MM.1S (cell line): ENCODE measurements around the gene VAV2.

ENCODE experiments used
- DNase-seq: peaks from one replicate; pipeline ENCODE4 v3.0.0-alpha.2; 2015
- H2AFZ ChIP-seq: fragments of 300-600 bp; sonication (generic); 2 replicates; pipeline ENCODE4 v1.6.0; 2016; ENCODE audit warnings: antibody characterized with exemption, low read length
- H3F3A ChIP-seq: fragments of 300-600 bp; sonication (generic); 2 replicates; pipeline ENCODE4 v1.6.1; 2016; ENCODE audit warnings: mild to moderate bottlenecking, antibody characterized with exemption, low read length, moderate library complexity, mixed read lengths; ENCODE audit not compliant: insufficient read depth
- H3K27ac ChIP-seq: fragments of 300-600 bp; sonication (generic); 2 replicates; pipeline ENCODE4 v1.5.1; 2016; ENCODE audit warnings: mild to moderate bottlenecking, low read length
- H3K27me3 ChIP-seq: fragments of 300-600 bp; sonication (generic); replicated peaks from 2 replicates; pipeline ENCODE4 v1.6.0; 2016; ENCODE audit warnings: low read length; ENCODE audit not compliant: insufficient read depth
- H3K36me3 ChIP-seq: fragments of 300-600 bp; sonication (generic); replicated peaks from 2 replicates; pipeline ENCODE4 v1.6.1; 2016; ENCODE audit warnings: mild to moderate bottlenecking, low read length, mixed read lengths; ENCODE audit not compliant: insufficient read depth
- H3K4me1 ChIP-seq: fragments of 300-600 bp; sonication (generic); 2 replicates; pipeline ENCODE4 v1.6.1; 2016; ENCODE audit warnings: low read length, mixed read lengths
- H3K4me2 ChIP-seq: fragments of 300-600 bp; sonication (generic); 2 replicates; pipeline ENCODE4 v1.6.0; 2016; ENCODE audit warnings: low read depth, low read length
- H3K4me3 ChIP-seq: fragments of 300-600 bp; sonication (generic); 2 replicates; pipeline ENCODE4 v1.5.1; 2016; ENCODE audit warnings: low read length, mixed read lengths
- H3K79me2 ChIP-seq: fragments of 300-600 bp; sonication (generic); 2 replicates; pipeline ENCODE4 v1.6.1; 2016; ENCODE audit warnings: mixed run types, low read length, mixed read lengths
- H3K9ac ChIP-seq: fragments of 300-600 bp; sonication (generic); 2 replicates; pipeline ENCODE4 v1.6.1; 2016; ENCODE audit warnings: low read length, mixed read lengths
- H3K9me2 ChIP-seq: fragments of 300-600 bp; sonication (generic); replicated peaks from 2 replicates; pipeline ENCODE4 v1.6.1; 2016; ENCODE audit warnings: mild to moderate bottlenecking, low read length, mixed read lengths; ENCODE audit not compliant: insufficient read depth
- H3K9me3 ChIP-seq: fragments of 300-600 bp; sonication (generic); replicated peaks from 2 replicates; pipeline ENCODE4 v1.6.1; 2016; ENCODE audit warnings: mild to moderate bottlenecking, low read length, mixed read lengths; ENCODE audit not compliant: insufficient read depth
- H4K20me1 ChIP-seq: fragments of 300-600 bp; sonication (generic); 2 replicates; pipeline ENCODE4 v1.6.1; 2016; ENCODE audit warnings: mild to moderate bottlenecking, low read length, moderate library complexity, mixed read lengths; ENCODE audit not compliant: insufficient read depth
- EZH2 ChIP-seq: fragments of 300-600 bp; sonication (generic); optimal IDR thresholded peaks from 2 replicates; pipeline ENCODE3; 2017; ENCODE audit warnings: low read depth, mild to moderate bottlenecking, antibody characterized with exemption, low read length, mixed read lengths
- EZH2phosphoT487 ChIP-seq: fragments of 300-600 bp; sonication (generic); IDR thresholded peaks from 2 replicates; pipeline ENCODE4 v1.6.1; 2018; ENCODE audit warnings: antibody characterized with exemption, low read length
- TF ChIP-seq, protein P1 (sequence below): fragments of 300-600 bp; sonication (generic); IDR thresholded peaks from 2 replicates; pipeline ENCODE4 v1.5.1; 2016; ENCODE audit warnings: antibody characterized with exemption, low read length, mixed read lengths

Gene VAV2

DNA sequence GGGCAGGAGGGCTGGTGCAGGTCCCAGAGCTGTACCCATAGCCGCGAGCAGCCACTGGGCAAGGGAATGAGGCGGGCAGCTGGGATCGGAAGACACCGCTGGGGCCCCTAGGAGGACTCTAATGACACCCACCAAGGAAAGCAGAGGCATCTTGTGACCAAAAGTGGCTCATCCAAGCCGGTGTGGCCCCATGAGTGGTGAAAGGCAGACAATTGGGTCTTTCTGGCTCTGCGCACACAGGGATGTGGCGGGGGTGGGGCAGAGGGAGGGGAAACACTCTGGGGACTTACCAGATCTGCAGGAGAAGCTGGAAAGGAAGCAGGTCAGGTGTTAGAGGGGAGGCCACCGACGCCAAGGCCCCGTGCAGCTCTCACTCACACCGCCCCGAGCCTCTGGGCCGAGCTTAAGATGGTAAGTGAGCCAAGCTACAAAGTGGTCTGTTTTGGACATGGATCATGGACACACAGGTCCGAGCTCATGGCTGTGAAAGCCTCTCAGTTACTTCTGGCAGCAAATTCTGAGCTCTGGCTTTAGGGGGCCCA, 211.6 kb downstream of the VAV2 start:
- H3K36me3 ChIP-seq = no peaks in the 10 kb centered on the region
- TF ChIP-seq, protein P1, sequence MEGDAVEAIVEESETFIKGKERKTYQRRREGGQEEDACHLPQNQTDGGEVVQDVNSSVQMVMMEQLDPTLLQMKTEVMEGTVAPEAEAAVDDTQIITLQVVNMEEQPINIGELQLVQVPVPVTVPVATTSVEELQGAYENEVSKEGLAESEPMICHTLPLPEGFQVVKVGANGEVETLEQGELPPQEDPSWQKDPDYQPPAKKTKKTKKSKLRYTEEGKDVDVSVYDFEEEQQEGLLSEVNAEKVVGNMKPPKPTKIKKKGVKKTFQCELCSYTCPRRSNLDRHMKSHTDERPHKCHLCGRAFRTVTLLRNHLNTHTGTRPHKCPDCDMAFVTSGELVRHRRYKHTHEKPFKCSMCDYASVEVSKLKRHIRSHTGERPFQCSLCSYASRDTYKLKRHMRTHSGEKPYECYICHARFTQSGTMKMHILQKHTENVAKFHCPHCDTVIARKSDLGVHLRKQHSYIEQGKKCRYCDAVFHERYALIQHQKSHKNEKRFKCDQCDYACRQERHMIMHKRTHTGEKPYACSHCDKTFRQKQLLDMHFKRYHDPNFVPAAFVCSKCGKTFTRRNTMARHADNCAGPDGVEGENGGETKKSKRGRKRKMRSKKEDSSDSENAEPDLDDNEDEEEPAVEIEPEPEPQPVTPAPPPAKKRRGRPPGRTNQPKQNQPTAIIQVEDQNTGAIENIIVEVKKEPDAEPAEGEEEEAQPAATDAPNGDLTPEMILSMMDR = no peak
- no peak for TF ChIP-seq EZH2
- no peak for TF ChIP-seq EZH2phosphoT487

DNA sequence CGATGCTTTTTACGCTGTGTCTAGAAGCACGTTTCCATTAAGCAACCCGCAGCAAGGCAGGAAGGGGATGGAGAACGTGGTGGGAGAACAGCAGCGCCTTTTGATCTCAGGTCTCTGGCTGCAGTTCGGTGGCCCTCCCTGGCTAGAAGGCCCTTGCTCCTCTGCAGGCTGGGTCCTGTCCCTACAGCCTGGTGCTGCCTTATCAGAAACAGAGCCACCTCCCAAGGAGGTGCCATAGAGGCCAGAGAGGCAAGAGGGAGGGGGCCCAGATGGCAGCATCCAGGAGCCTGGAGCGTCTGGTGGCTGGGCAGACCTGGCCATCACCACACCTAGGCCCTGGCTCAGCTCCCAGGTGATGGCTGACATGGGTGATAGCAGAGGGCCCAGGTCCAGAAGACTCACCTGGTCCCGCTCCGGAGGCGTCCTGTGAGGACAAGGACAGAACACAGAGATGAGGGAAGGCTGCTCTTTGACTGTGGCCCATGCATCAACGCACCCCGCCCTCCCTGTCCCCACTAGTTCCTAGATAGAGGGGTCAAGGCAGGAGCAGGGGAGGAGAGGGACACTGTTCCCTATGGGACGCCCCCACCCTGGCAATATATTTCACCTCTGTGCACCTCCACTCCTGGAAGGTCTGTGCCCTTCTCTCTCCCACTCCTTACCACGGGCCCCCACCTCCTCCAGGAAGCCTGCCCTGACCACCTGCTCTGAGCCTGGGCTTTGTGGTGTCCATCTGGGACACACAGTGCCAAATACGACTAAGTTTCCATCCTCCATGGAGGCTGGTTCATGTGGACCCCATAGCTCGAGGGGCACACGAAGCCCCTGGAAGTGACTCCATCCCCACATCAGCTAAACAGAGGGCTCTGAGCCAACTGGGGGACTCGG, 212.4 kb downstream of the VAV2 start:
- Histone ChIP-seq H3K27ac (no peak overlapping the region), H3K36me3 (no peaks in the 10 kb centered on the region), H3K27me3 (peaks cover 21% of the 10 kb centered on the region), H4K20me1 (no peaks in the 10 kb centered on the region), H3K4me2 (no peak overlapping the region), H2AFZ (no peak overlapping the region), H3K9me3 (no peaks in the 10 kb centered on the region), H3K79me2 (no peaks in the 10 kb centered on the region), H3K9me2 (no peaks in the 10 kb centered on the region), H3F3A (no peaks in the 10 kb centered on the region), H3K4me3 (no peak overlapping the region), H3K9ac (no peak overlapping the region), H3K4me1 (no peaks in the 10 kb centered on the region)
- TF ChIP-seq, protein P1 = no peak
- DNase-seq = no peak

More for the DNA sequence above, 211.6 kb downstream of the VAV2 start:
- no peaks in the 10 kb centered on the region for H4K20me1 ChIP-seq
- no peaks in the 10 kb centered on the region for H3K9me3 ChIP-seq
- H3K9me2 ChIP-seq = no peaks in the 10 kb centered on the region
- no peak overlapping the region for H3K4me2 ChIP-seq
- no peak overlapping the region for H3K4me3 ChIP-seq
- no peak overlapping the region for H3K9ac ChIP-seq
- no peak for DNase-seq
- no peaks in the 10 kb centered on the region for H3F3A ChIP-seq
- no peak overlapping the region for H2AFZ ChIP-seq
- H3K4me1 ChIP-seq = no peaks in the 10 kb centered on the region
- no peaks in the 10 kb centered on the region for H3K79me2 ChIP-seq
- H3K27me3 ChIP-seq = peaks cover 21% of the 10 kb centered on the region
- no peak overlapping the region for H3K27ac ChIP-seq

DNA sequence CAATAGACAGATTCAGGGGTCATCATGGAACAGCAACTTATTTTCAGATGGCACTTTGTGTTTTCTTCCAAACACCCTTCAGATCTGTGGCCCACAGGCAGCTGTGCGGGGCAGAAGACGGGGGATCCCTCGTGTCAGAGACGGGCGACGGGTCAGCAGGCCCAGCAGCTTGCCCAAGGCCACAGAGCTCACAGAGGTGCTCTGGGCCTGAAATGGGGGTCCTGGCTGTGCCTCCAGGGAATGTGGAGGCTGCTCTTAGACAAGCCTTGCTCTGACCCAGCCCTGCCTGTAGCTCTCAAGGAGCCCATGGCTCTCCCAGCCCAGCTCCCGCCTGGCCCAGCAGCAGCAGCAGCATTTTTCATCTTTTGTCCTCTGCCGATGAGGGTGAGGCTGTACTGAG, 213.0 kb downstream of the VAV2 start:
- no peak overlapping the region for H3K9ac ChIP-seq
- TF ChIP-seq EZH2 = no peak
- TF ChIP-seq, protein P1 = no peak
- TF ChIP-seq EZH2phosphoT487 = no peak
- no peaks in the 10 kb centered on the region for H3K4me1 ChIP-seq
- no peak overlapping the region for H3K4me2 ChIP-seq
- H3K79me2 ChIP-seq = no peaks in the 10 kb centered on the region
- no peak for DNase-seq
- peaks cover 21% of the 10 kb centered on the region for H3K27me3 ChIP-seq
- H4K20me1 ChIP-seq = no peaks in the 10 kb centered on the region
- H3K4me3 ChIP-seq = no peak overlapping the region
- no peaks in the 10 kb centered on the region for H3K9me3 ChIP-seq
- no peaks in the 10 kb centered on the region for H3K9me2 ChIP-seq
- H3K36me3 ChIP-seq = no peaks in the 10 kb centered on the region
- H3K27ac ChIP-seq = no peak overlapping the region
- no peaks in the 10 kb centered on the region for H3F3A ChIP-seq
- no peak overlapping the region for H2AFZ ChIP-seq
